Spleen (tissue), 11 donors: ENCODE results near the gene YARS1. TPM values are rescaled to one million over a fixed set of nuclear protein-coding genes. Genes with fewer than 3 reads are reported as not detected.

ENCODE experiments used
- DNase-seq: peaks from one replicate; pipeline ENCODE4 v3.0.0-alpha.2; 2020
- H3K27ac ChIP-seq, 8 donors: fragments of 200-600 bp; sonication (generic) in 7 of 8; 1 replicate in 4 of 8; 2 replicates in 4 of 8; pipeline versions ENCODE4 v1.5.0 to v1.8.0; 2016 to 2021; ENCODE audit warnings: inconsistent platforms in 4 of 8, mild to moderate bottlenecking in 4 of 8, moderate library complexity in 1 of 8
- H3K27me3 ChIP-seq, 7 donors: fragments of 200-600 bp; sonication (generic) in 6 of 7; replicated peaks in 1 of 7; 1 replicate in 4 of 7; 2 replicates in 3 of 7; pipeline versions ENCODE4 v1.5.0 to v1.8.0; 2016 to 2021; ENCODE audit warnings: inconsistent platforms in 3 of 7, mild to moderate bottlenecking in 1 of 7
- H3K36me3 ChIP-seq, 6 donors: fragments of 200-600 bp; sonication (generic) in 5 of 6; 1 replicate in 4 of 6; 2 replicates in 2 of 6; pipeline versions ENCODE4 v1.5.0 to v1.8.0; 2016 to 2021; ENCODE audit warnings: inconsistent platforms in 2 of 6
- H3K4me1 ChIP-seq, 6 donors: fragments of 200-600 bp; sonication (generic) in 5 of 6; 1 replicate in 3 of 6; 2 replicates in 3 of 6; pipeline versions ENCODE4 v1.5.0 to v1.8.0; 2016 to 2021; ENCODE audit warnings: inconsistent platforms in 3 of 6
- H3K4me3 ChIP-seq, 8 donors: fragments of 200-600 bp; sonication (generic) in 7 of 8; 1 replicate in 4 of 8; 2 replicates in 4 of 8; pipeline versions ENCODE4 v1.5.0 to v1.8.0; 2016 to 2021; ENCODE audit warnings: inconsistent platforms in 4 of 8, mild to moderate bottlenecking in 4 of 8, moderate library complexity in 2 of 8
- H3K9me3 ChIP-seq, 8 donors: fragments of 200-600 bp; sonication (generic) in 7 of 8; 1 replicate in 4 of 8; 2 replicates in 4 of 8; pipeline versions ENCODE4 v1.5.0 to v1.8.0; 2016 to 2021; ENCODE audit warnings: inconsistent platforms in 4 of 8
- POLR2A ChIP-seq, 3 donors: fragments of 450-650 bp; IDR thresholded peaks; one replicate each; pipeline ENCODE4 v1.5.1; 2017; ENCODE audit warnings: antibody characterized with exemption in 3 of 3, mild to moderate bottlenecking in 1 of 3
- POLR2AphosphoS5 ChIP-seq, 3 donors: sonication (generic); formaldehyde crosslinking; IDR thresholded peaks; one replicate each; pipeline ENCODE4 v1.5.1; 2017; ENCODE audit warnings: antibody characterized with exemption in 3 of 3
- WGBS, 5 donors: extraction: QIAGEN DNeasy Blood & Tissue Kit in 3 of 5; methylation state at CpG; one replicate each; pipeline versions ENCODE4 v1.1.5 to v1.1.7; 2013 to 2018; 5-methylcytosine and 5-hydroxymethylcytosine counted together
- intact Hi-C: fragments of 100-400 bp; cut with DNase I; formaldehyde crosslinking; loops from one replicate; pipeline ENCODE4 v1.15.0; 2023; ENCODE audit warnings: low total_unique reads
- polyA plus RNA-seq, 3 donors: library from polyadenylated mRNA; stranded (reverse); fragments of 200-250 nt; gene quantifications; one replicate each; pipeline ENCODE4 v1.2.1, GENCODE V29; 2013
- total RNA-seq, 7 donors: library from RNA; depleted of rRNA in 3 of 7; stranded (reverse); fragments of >200 nt in 3 of 7; fragmentation: NEBNext Ultra II Directional in 4 of 7; extraction: Animal tissue kit (Norgen Biotek cat#: 25700) in 4 of 7; gene quantifications; one replicate each; pipeline versions ENCODE4 v1.1.0 to v1.2.1, GENCODE V29; 2016 to 2021
- TF ChIP-seq, protein P1 (sequence below), 11 experiments: fragments of 200-600 bp in 7 of 11; fragments of 450-650 bp in 4 of 11; sonication (generic) in 4 of 11; IDR thresholded peaks in 8 of 11; conservative IDR thresholded peaks in 3 of 11; 1 replicate in 7 of 11; 2 replicates in 4 of 11; pipeline versions ENCODE4 v1.4.0 to v1.8.0; 2016 to 2021; ENCODE audit warnings: antibody characterized with exemption in 11 of 11, inconsistent platforms in 4 of 11, mild to moderate bottlenecking in 1 of 11
- donor health status: healthy with polysubstance abuse.
- donor health status: DM: no; HTN: no; CAD: no; lungs with moderate emphysema.
- donor health status: DM: no; HTN: no; CAD: no.
- donor health status: Bipolar disorder and iron deficiency.
- donor health status: healthy.
- donor health status: DM: no; HTN: no; CAD: no.
- donor health status: DM: yes; HTN: yes; CAD: no.

The YARS1 gene
- total and polyA plus RNA-seq, 10 donors, result 25.7 to 112 (median 52.1) TPM

DNA sequence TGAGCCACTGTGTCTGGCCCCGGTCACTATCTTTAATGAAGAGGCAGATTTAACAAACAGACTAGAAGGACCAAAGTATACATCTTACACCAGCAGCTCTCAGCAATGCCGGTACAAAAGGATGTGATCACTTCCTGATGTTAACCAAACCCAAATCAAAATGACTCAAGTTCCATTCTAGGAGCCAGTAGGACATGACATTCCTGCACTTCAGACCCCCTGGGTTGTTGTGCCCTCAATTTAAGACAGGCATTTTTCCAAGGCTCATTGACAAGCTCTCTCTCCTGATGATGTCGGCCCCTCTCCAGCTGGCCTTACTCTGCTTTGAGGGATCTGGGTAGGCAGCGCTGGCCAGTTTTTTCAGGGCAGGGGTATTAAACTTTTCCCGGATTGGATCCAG is 35.1 kb downstream of the YARS1 start:
- intact Hi-C loops, result no loop called here
- H3K4me3 ChIP-seq, result no peak overlapping the region
- no peak overlapping the region for H3K27ac ChIP-seq
- H3K9me3 ChIP-seq, result no peaks in the 10 kb centered on the region
- H3K27me3 ChIP-seq, result no peaks in the 10 kb centered on the region
- peaks cover 0 to 4% (median 0%) of the 10 kb centered on the region in 6 donors for H3K4me1 ChIP-seq
- H3K36me3 ChIP-seq, result peaks cover 6 to 100% (median 96%) of the 10 kb centered on the region in 6 donors
- TF ChIP-seq, protein P1, sequence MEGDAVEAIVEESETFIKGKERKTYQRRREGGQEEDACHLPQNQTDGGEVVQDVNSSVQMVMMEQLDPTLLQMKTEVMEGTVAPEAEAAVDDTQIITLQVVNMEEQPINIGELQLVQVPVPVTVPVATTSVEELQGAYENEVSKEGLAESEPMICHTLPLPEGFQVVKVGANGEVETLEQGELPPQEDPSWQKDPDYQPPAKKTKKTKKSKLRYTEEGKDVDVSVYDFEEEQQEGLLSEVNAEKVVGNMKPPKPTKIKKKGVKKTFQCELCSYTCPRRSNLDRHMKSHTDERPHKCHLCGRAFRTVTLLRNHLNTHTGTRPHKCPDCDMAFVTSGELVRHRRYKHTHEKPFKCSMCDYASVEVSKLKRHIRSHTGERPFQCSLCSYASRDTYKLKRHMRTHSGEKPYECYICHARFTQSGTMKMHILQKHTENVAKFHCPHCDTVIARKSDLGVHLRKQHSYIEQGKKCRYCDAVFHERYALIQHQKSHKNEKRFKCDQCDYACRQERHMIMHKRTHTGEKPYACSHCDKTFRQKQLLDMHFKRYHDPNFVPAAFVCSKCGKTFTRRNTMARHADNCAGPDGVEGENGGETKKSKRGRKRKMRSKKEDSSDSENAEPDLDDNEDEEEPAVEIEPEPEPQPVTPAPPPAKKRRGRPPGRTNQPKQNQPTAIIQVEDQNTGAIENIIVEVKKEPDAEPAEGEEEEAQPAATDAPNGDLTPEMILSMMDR (IDR thresholded peaks at IDR 0.05 in 8 of 11, conservative IDR thresholded peaks at IDR 0.05 in 3 of 11), result no peak
- no peak for TF ChIP-seq POLR2AphosphoS5 (IDR thresholded peaks at IDR 0.05)
- no peak for TF ChIP-seq POLR2A (IDR thresholded peaks at IDR 0.05)
- DNase-seq, result no peak
- WGBS, 5 donors, result 84 to 91% (median 87%) methylated on average over 5 of the region's 5 CpGs

DNA sequence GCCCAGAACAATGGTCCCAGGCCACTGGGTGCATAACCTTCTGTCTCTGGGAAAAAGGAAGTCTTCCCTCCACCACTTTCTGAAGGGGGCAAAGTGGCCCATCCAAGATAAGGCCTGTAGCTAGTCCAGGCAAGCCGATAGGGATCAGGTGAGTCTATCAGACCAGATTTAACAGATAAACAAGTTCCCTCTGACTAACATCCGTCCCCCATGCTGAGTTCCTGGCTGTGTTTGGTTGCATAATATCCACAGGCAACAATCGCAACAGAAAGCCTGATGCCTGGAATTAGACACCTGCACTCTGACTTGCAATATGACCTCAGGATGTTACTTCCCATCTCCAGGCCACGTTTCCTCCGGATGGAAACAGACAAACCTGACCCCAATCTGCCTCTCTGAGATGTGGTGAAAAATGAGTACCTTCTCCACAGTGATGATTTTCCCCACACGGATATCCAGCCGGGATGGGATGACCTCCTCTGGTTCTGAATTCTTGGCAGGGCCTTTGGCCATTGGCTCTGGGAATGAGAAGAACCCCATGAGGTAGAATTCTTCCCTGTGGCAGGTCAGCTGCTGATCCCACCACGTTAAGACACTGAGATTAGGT is 36.4 kb downstream of the YARS1 start:
- no peak for DNase-seq
- Histone ChIP-seq H3K36me3 (peaks cover 6 to 100% (median 96%) of the 10 kb centered on the region in 6 donors), H3K4me1 (peaks cover 0 to 2% (median 0%) of the 10 kb centered on the region in 6 donors), H3K27me3 (no peaks in the 10 kb centered on the region), H3K27ac (no peak overlapping the region), H3K9me3 (no peaks in the 10 kb centered on the region), H3K4me3 (no peak overlapping the region)
- WGBS, 5 donors, result 75 to 90% (median 77%) methylated on average over 8 of the region's 8 CpGs
- intact Hi-C loops, result no loop called here
- TF ChIP-seq, protein P1 (IDR thresholded peaks at IDR 0.05 in 8 of 11, conservative IDR thresholded peaks at IDR 0.05 in 3 of 11), result no peak
- TF ChIP-seq POLR2AphosphoS5 (IDR thresholded peaks at IDR 0.05) (no peak), POLR2A (IDR thresholded peaks at IDR 0.05) (no peak)

DNA sequence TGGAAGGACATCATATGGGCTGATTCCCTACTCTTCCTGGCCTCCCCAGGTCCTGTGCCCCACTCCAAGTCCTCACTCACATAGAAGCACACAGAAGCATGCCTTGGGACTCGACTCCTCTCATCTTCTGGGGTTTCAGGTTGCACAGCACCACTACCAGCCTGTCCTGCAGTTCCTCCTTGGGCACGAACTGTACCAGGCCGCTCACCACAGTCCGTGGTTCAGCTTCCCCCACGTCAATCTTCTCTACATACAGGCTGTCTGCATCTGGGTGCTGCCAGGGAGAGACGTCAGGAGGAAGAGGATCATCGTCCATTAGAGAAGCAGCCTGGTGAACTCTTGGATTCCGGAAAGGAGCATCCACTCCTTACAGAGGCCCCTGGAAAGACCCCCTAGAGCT is 37.2 kb downstream of the YARS1 start:
- DNase-seq, result no peak
- Histone ChIP-seq H3K27ac (no peak overlapping the region), H3K9me3 (no peaks in the 10 kb centered on the region), H3K36me3 (peaks cover 6 to 100% (median 96%) of the 10 kb centered on the region in 6 donors), H3K27me3 (no peaks in the 10 kb centered on the region), H3K4me3 (no peak overlapping the region), H3K4me1 (peaks cover 0 to 7% (median 0%) of the 10 kb centered on the region in 6 donors)
- TF ChIP-seq, protein P1 (IDR thresholded peaks at IDR 0.05 in 8 of 11, conservative IDR thresholded peaks at IDR 0.05 in 3 of 11), result no peak
- no peak for TF ChIP-seq POLR2A (IDR thresholded peaks at IDR 0.05)
- TF ChIP-seq POLR2AphosphoS5 (IDR thresholded peaks at IDR 0.05), result no peak
- WGBS, 5 donors, result 78 to 93% (median 83%) methylated on average over 8 of the region's 8 CpGs
- intact Hi-C loops, result no loop called here

DNA sequence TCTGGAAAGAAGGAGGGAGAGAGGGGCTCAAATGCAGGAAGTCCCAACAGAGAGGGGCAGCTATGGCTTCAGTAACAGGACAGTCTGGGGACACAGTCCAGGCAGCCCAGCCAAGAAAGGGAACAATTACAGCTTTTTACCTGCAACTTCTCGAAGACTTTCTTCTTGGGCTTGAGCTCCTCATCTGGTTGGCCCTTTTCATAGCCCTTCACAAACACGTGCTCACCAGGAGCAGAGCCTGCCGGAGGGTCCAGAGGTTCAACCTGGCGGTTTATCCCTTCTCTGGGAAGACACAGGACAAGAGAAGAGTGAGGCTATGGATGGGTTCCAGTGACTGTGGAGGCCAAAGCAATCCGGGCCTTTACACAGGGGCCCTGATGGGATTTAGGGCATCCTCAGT is 37.9 kb downstream of the YARS1 start:
- WGBS, 5 donors, result 89 to 97% (median 96%) methylated on average over 5 of the region's 5 CpGs
- H3K27ac ChIP-seq, result no peak overlapping the region
- H3K4me3 ChIP-seq, result no peak overlapping the region
- intact Hi-C loops, result no loop called here
- H3K4me1 ChIP-seq, result peaks cover 0 to 7% (median 0%) of the 10 kb centered on the region in 6 donors
- H3K36me3 ChIP-seq, result peaks cover 6 to 100% (median 96%) of the 10 kb centered on the region in 6 donors
- no peaks in the 10 kb centered on the region for H3K9me3 ChIP-seq
- DNase-seq, result no peak
- TF ChIP-seq POLR2A (IDR thresholded peaks at IDR 0.05) (no peak), POLR2AphosphoS5 (IDR thresholded peaks at IDR 0.05) (no peak)
- TF ChIP-seq, protein P1 (IDR thresholded peaks at IDR 0.05 in 8 of 11, conservative IDR thresholded peaks at IDR 0.05 in 3 of 11), result no peak
- no peaks in the 10 kb centered on the region for H3K27me3 ChIP-seq
